HG02642 (cell line): Measurements from ENCODE around the gene AVEN.
"Not testable (repeated sequence)": the region's sequence is repeated elsewhere in the genome, so short reads cannot be mapped to it uniquely, and the experiment has no call there.

Experiments used
- ATAC-seq: cut with Tn5 transposase; IDR thresholded peaks from one replicate; pipeline ENCODE4 v1.9.1; 2021; ENCODE audit warnings: mild to moderate bottlenecking; ENCODE audit not compliant: unreplicated experiment, poor library complexity

Gene AVEN

DNA sequence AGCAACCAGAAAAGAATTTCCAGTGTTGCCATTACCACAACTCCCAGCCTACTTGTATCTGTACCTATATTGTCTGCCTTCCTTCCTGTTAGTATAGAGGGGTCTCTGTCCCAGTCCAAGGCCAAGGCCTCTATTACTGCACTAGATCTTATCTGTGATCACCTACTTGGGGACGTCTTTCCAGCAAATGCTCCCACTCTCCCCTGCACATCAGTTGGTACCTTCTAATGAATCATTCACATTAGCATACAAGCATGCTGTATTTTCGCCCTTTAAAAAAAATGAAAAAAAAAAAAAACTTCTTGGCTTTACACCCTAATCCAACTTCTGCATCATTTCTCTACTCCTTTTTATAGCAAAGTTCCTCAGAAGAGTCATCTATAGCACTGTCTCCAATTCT, 4.8 kb upstream of the AVEN start:
- no peak for ATAC-seq

DNA sequence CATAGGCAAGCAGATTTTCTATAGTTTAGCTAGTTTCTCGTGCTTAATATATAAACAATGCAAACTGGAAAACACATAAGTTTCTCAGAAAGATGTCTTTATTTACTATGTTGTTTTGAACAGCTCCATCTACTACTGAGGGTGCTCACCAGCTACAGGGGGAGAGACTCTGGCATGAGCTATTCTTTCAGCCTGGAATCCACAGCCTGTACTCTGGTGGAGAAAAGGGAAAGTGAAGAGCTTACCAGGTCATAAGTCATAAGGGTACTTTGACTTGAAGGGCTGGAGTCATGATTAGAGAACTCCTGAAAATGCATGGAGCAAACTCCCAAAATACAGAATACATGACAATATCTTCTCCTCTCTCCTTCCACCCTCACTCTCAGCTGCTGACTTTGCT, 4.4 kb upstream of the AVEN start:
- ATAC-seq = no peak

DNA sequence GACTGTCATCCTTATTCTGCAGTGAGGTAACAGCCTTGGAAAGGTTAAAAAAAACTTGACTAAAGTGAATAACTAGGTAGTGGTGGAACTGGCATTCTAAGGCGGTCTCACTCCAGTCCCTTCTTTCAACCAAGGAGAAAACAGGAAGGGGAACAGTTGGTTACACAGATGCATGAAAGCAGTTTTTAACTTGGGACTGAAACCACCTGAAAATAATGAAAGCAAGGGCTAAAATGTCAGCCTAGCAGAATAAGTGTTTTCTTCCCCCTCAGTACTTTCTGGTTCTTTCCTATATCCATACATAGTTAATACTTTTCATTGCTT, 748 bp upstream of the AVEN start:
- ATAC-seq = no peak

DNA sequence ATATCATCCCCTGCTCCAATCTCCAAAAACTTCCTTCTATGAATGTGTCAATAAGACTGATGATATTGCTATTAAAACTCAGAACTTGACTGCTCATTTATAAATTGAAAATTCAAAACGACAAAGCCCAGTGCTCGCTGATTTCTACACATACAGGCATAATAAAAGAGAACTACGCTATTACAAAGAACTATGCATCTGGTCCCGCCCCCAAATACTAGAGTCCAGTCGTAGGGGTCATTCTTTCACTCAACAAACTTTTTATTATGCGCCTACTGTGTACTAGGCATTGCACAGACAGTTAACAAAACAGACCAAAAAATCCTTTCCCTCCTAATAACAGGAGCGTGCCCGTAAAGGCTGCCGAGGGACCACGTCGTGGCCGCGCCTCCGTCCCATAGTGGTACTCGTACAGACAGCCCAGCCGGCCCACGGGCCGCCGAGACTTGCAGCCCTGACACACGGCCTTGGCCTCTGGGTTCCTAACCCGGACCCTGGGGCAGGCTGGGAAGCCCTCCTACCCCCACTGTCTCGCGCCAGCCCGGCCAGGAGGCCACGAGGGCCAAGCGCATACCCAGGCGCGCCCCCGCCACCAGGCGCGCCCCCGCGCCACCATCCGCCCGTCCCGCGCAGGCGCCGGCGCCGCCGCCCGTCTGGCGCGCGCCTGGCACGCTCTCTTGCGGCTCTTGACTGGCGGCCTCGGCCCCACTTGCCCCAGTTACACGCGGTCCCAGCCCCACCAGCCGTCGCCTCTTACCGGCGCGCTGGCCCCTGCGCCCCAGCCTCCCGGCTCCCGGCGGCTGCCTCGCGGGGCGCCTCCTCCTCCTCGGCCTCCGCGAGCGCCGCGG, 757 bp downstream of the AVEN start:
- peak; percentile 81 for ATAC-seq

DNA sequence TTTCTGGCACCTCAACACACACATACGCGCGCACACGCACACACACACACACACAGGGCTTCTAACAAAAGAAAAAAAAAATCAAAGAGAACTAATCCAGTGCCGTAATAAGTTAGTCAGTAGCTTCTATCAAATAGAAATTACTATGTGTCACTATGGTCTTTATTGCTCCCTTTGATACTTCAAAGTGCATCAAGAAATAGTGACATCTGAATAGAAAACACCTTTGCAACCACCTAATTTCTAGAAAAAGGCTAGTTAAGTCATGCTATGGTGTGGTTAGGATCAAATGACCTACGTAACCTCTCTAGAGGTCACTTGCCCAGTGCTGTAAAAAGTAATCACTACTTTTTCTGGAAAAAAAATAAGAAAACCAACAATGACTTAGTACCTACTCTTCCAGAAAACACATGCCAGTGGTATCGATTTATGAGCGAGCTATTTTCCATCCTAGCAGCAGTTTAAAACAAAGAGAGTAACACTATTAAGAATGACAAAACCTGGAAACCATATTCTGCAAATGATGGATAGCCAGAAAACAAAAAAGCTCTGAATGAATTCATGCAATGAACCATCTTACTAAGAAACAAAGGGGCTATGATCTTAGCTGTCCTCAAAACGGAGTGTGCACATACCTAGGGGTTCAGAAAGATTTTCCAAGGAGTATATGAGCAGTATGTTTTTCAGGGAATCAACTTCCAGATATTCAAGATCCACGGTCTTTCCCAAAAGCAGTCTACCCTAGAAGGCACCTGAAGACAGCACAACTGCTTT, 6.8 kb downstream of the AVEN start:
- no peak for ATAC-seq

DNA sequence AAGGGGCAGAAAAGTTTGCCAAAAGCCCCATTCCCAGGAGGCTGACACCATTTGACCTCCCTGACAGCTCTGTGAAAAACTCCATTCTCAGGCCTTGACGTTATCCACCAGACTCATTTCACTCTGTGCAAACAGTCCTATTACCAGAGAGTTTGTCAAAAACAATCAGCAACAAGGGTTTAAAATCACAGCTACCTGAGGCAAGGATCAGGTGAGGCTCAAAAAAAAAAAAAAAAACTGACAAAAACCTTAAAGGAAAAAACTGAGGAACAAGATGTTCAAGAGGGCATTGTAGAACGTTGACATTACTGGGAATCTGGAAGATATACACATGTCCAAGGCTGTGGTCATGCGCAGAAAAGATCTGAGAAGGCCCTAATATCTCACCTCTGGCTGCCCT, 11.4 kb downstream of the AVEN start:
- ATAC-seq = no peak

DNA sequence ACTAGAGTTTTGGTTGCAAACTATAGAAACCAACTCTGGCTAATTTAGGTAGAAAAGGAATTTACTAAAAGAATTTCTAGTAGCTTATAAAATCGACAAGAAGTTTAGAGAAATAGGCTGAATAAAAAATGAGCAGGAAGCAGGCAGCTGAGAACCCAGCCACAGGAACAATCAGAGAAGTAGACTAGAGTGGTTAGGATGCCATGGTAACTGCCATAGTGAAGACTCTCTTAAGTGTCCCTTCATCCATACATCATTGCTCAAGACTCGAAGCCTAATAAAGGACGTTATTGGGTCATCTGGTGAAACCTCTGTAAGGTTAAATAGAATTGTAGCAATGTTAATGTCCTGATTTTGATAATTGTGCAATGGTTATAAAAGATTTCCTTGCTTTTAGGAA, 13.8 kb downstream of the AVEN start:
- ATAC-seq = no peak

DNA sequence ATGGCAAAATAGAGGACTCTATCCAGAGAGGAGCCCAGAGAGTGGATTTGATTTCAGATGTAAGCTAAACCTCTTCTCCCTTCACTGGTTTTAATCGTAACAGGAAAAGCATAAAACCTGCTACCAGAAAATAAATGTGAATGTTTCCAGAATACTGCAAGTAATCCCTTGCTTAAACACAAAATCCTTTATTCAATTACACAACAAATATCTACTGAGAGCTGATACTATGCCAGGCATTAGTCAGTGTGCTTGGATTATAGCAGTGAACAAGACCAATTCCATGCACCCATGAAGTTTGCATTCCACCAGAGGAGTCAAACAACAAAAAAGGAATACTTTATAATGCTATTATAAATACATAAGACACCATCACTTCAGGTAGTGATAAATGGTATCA, 15.1 kb downstream of the AVEN start:
- no peak for ATAC-seq

DNA sequence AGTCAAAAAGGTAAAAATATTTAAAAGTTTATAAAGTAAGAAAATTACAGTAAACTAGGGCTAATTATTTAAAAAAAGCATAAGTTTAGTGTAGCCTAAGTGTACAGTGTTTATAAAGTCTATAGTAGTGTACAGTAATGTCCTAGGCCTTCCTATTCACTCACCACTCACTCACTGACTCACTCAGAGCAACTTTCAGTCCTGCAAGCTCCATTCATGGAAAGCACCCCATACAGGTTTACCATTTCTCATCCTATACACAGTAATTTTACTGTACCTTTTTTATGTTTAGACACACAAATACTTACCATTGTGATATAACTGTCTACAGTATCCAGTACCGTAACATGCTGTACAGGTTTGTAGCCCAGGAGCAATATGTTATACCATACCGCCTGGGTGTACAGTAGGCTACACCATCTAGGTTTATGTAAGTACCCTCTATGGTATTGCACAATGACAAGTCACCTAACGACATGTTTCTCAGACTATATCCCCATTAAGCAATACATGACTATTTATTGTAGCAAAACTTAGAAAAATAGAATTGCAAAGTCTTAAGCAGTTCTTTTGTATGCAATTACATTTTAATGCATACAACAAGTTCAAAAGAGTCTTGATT, 19.5 kb downstream of the AVEN start:
- ATAC-seq = no peak

DNA sequence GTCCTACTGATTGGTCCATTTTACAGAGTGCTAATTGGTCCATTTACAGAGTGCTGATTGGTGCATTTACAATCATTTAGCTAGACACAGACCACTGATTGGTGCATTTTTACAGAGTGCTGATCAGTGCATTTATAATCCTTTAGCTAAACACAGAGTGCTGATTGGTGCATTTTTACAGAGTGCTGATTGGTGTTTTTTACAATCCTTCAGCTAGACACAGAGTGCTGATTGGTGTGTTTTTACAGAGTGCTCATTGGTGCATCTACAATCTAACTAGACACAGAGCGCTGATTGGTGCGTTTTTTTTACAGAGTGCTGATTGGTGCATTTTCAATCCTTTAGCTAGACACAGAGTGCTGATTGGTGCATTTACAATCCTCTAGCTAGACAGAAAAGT, 20.3 kb downstream of the AVEN start:
- ATAC-seq = not testable (repeated sequence)

DNA sequence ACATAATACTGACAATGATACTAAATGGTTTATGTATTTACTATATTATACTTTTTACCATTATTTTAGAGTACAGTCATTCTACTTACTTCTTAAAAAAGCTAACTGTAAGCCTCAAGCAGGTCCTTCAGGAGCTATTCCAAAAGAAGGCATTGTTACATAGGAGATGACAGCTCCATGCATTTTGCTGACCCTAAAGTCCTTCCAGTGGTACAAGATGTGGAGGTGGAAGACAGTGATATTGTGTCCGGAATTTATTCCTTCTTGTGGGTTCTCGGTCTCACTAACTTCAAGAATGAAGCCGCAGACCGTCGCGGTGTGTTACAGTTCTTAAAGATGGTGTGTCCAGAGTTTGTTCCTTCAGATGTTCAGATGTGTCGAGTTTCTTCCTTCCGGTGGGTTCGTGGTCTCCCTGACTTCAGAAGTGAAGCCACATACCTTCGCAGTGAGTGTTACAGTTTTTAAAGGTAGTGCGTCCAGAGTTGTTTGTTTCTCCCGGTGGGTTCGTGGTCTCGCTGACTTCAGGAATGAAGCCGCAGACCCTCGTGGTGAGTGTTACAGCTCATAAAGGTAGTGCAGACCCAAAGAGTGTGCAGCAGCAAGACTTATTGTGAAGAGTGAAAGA, 20.9 kb downstream of the AVEN start:
- ATAC-seq = no peak

DNA sequence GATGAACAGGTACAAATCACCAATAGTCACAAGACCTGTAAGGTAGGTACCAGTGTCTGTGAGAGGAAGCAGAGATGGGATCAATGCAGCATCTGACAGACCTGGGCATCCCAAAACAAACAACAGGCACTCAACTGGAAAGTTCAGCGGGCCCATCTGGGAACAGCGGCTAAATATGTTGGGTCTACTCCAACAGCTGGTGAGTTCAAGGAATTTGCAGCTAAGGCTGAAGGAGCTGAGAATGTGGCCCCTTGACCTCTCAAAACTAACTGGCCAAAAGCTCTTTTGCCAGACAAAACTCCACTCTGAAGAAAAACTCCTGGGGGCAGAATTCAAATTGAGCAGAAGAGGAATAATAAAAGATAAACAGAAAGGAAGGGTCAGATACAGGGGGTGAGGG, 24.4 kb downstream of the AVEN start:
- no peak for ATAC-seq

DNA sequence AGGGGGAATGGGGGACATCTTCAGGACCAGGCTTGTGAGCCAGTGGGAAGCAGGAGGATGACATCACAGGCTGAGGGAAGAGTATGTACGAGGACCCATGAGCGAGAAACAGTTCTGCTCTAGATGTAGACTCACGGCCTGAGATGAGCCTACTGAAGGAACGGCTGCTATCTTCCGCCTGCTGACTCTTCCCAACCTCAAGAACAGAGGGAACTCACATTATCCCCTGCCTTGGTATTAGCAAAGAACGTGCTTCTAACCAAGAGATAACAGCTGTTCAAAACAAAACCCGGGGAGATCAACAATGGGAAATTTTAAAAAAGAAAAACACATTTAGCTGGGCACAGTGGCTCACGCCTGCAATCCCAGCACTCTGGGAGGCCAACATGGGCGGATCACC, 25.3 kb downstream of the AVEN start:
- no peak for ATAC-seq

DNA sequence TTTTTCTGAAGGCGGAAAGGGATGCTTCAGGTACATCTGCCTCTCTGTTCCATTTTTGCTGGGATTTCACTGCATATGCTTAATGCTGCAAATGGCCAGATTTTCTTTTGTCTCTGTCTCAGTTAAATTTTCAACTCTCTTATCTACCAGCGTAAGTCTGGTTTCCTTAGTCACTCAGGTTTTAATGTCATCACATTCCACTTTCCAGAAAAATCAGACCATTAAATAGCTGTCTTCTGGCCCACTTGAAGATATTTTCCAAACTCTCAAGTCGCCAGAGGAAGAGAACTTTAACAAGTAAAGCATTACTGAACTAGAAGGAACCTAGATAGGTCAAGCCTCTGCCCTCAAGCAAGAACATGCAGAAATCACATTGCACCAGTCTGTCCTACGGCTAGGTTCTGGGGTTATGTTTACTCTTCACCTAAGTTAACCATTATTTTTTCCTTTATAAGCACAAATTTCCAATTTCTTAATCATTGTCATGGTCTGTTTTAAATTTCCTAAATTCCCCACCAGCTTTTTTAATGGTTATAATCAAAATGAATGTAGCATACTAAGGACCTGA, 26.5 kb downstream of the AVEN start:
- ATAC-seq = no peak

DNA sequence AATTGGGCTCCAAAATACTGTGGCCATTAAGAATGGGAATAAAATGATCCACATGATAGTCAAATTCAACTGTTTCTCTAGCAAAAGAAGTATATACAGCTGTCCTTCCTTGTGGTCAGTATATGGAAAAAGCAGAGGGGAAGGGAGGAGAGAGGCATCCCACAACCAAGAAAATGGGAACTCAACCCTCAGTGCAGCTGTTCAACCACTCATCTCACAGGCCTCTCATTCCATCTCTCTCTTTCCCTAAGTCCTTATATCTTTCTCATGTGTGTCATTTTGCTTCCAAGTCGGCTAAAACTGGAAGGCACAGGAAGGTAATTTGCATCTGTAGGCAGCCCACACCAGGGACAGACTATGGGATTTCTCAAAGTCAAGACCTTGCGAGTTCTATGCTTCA, 27.5 kb downstream of the AVEN start:
- no peak for ATAC-seq

DNA sequence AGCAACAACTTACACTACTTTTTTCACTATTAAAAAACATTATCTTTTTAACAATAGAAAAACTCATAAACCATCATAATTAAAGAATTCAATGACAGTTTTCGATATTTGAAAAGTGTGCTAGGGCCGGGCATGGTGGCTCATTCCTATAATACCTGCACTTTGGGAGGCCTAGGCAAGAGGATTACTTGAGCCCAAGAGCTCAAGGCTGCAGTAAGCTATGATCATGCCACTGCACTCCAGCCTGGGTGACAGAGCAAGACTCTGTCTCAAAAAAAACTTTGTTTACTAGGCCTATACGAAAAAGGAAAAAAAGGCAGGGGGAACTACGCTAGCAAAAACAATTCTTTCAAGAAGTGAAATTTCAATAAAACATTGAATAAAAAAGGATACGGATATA, 28.1 kb downstream of the AVEN start:
- no peak for ATAC-seq

DNA sequence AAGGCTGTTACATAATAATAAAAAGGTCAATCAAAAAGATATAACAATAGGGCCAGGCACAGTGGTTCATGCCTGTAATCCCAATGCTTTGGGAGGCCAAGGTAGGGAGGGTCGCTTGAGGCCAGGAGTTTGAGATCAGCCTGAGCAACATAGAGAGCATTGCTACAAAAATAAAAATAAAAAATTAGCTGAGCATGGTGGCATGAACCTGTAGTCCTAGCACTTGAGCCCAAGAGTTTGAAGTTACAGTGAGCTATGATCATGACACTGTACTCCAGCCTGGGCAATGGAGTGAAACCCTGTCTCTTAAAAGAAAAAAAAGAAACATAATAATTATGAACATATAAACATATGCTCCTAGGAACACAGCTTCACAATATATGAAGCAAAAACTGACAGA, 29.3 kb downstream of the AVEN start:
- no peak for ATAC-seq

DNA sequence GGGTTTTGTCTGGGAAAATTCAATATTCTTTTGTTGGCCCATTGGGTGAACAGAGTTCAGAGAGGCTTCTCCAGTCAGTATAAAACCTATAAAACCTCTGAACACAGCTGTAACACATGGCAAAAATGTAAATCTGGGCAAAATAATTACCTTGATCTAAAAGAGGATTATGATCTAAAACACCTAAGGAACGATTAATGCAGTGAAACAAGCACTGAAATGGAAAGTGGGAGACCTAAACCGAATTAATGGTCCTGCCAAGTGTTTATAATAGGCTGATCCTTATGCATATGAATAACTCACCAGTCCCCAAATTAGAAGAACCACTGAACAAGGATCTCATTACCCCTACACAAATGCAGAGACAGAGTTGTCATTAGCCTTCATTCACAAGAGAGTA, 32.6 kb downstream of the AVEN start:
- no peak for ATAC-seq

DNA sequence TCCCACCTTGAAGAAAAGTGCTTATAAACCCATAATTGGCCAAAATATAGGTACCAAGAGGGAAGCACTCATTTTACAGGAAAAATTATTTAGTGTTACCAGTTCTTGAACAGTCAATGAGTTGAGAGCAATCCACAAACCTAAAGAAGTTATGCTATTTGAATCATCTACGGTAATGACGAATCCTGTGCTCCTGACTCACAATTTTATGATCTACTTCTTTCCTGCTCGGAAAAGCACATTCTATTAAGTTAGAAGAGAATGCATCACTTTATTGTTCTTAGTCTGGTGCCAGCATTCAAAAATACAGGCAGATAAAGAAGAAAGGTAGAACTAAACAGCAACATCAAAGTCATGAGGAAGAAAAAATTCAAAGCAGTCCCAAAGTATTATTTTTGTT, 37.5 kb downstream of the AVEN start:
- no peak for ATAC-seq

DNA sequence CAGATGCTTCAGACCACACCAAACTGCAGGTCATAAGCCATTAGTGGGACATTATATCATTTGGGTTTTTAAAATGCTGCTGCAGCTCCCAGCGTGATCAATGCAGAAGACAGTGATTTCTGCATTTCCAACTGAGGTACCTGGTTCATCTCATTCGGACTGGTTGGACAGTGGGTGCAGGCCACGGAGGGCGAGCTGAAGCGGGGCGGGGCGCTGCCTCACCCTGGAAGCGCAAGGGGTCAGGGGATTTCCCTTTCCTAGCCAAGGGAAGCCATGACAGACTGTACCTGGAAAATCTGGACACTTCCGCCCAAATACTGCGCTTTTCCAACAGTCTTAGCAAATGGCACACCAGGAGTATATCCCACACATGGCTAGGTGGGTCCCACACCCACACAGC, 43.3 kb downstream of the AVEN start:
- ATAC-seq = not testable (repeated sequence)
